Prostate gland (tissue), 2 donors: Measurements from ENCODE around the gene FAM241B.

Experiments
- POLR2A ChIP-seq: fragments of 450-650 bp; IDR thresholded peaks from one replicate; pipeline ENCODE4 v1.6.1; 2016; ENCODE audit warnings: antibody characterized with exemption, mild to moderate bottlenecking
- TF ChIP-seq, protein P1 (sequence below), 4 experiments: fragments of 200-600 bp in 2 of 4; fragments of 450-650 bp in 2 of 4; sonication (generic) in 2 of 4; IDR thresholded peaks; 1 replicate in 3 of 4; 2 replicates in 1 of 4; pipeline ENCODE4 v1.5.1; 2016 to 2019; ENCODE audit warnings: antibody characterized with exemption in 4 of 4, mild to moderate bottlenecking in 2 of 4, moderate library complexity in 2 of 4

DNA sequence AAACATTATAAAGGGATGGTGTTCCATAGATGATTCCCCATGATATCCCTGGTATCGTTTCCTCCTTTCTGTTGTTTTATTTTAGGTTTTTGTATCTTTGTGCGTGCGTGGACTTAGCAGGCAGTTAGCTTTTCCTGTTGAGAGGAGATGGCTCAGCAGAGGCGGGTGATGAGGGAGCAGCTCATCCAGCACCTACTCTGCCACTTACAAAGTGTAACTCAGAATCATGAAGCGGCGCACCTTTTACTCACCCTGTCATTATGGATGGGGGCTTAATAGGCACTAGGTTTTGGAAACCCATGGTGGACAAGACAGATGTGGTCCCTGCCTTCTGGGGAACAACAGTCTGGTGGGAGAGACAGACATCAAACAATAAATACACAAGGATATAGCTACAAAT, 17.1 kb downstream of the FAM241B start:
- TF ChIP-seq, protein P1, sequence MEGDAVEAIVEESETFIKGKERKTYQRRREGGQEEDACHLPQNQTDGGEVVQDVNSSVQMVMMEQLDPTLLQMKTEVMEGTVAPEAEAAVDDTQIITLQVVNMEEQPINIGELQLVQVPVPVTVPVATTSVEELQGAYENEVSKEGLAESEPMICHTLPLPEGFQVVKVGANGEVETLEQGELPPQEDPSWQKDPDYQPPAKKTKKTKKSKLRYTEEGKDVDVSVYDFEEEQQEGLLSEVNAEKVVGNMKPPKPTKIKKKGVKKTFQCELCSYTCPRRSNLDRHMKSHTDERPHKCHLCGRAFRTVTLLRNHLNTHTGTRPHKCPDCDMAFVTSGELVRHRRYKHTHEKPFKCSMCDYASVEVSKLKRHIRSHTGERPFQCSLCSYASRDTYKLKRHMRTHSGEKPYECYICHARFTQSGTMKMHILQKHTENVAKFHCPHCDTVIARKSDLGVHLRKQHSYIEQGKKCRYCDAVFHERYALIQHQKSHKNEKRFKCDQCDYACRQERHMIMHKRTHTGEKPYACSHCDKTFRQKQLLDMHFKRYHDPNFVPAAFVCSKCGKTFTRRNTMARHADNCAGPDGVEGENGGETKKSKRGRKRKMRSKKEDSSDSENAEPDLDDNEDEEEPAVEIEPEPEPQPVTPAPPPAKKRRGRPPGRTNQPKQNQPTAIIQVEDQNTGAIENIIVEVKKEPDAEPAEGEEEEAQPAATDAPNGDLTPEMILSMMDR (IDR thresholded peaks at IDR 0.05): no peak
- no peak for TF ChIP-seq POLR2A
